K562 (cell line): Measurements from ENCODE around the gene RREB1. TPM values are rescaled to one million over a fixed set of nuclear protein-coding genes. Genes with fewer than 3 reads are reported as not detected.

ENCODE experiments used
- CREB3L1 ChIP-seq: fragments of 450-650 bp; IDR thresholded peaks from 2 replicates; pipeline ENCODE4 v1.6.1; 2014; ENCODE audit warnings: low read depth, mild to moderate bottlenecking, moderate library complexity, borderline replicate concordance
- DEAF1 ChIP-seq: fragments of 450-650 bp; formaldehyde crosslinking; IDR thresholded peaks from 2 replicates; pipeline ENCODE4 v1.4.0; 2020; ENCODE audit warnings: mild to moderate bottlenecking, moderate library complexity
- LEF1 ChIP-seq: fragments of 450-650 bp; IDR thresholded peaks from 2 replicates; pipeline ENCODE4 v1.6.1; 2016; ENCODE audit warnings: mild to moderate bottlenecking
- NR2C1 ChIP-seq, 2 experiments: fragments of 450-650 bp; IDR thresholded peaks; 2 replicates each; pipeline ENCODE4 v1.6.1; 2017; ENCODE audit warnings: mild to moderate bottlenecking in 2 of 2, antibody characterized with exemption in 1 of 2, inconsistent platforms in 1 of 2, missing compliant biosample characterization in 1 of 2, missing genetic modification characterization in 1 of 2
- PKNOX1 ChIP-seq: fragments of 450-650 bp; IDR thresholded peaks from 2 replicates; pipeline ENCODE4 v1.6.1; 2016
- RUNX1 ChIP-seq: sonication (generic); IDR thresholded peaks from 2 replicates; pipeline ENCODE4 v1.6.1; 2016; ENCODE audit warnings: antibody characterized with exemption, low read depth
- SLC30A9 ChIP-seq: fragments of 250-450 bp; sonication (Bioruptor Pico); IDR thresholded peaks from 2 replicates; pipeline ENCODE4 v1.8.0; 2022; ENCODE audit warnings: mild to moderate bottlenecking, moderate library complexity
- SMAD4 ChIP-seq: fragments of 250-450 bp; sonication (Bioruptor Pico); conservative IDR thresholded peaks from 2 replicates; pipeline ENCODE4 v1.8.0; 2021; ENCODE audit warnings: inconsistent platforms, mild to moderate bottlenecking, moderate library complexity
- ZBTB1 ChIP-seq: sonication (generic); formaldehyde crosslinking; IDR thresholded peaks from 2 replicates; pipeline ENCODE4 v1.8.1; 2023; ENCODE audit warnings: missing genetic modification reagents, low read depth, mild to moderate bottlenecking, borderline replicate concordance
- ZNF512 ChIP-seq: IDR thresholded peaks from 2 replicates; pipeline ENCODE4 v1.6.1; 2016; ENCODE audit warnings: missing genetic modification characterization, missing compliant biosample characterization
- polyA plus RNA-seq, 8 experiments: library from polyadenylated mRNA; depleted of rRNA in 4 of 8; stranded (reverse) in 5 of 8; unstranded in 3 of 8; fragments of >200 nt; fragmentation: Nextera tagmentation in 2 of 8; fragmentation: Illumina TruSeq in 1 of 8; extraction: Ambion mirVana in 2 of 8; extraction: Trizol in 1 of 8; gene quantifications; 2 replicates each; pipeline versions ENCODE4 v1.2.1 to v1.2.3, GENCODE V29; 2011 to 2014; ENCODE audit warnings: inconsistent platforms in 1 of 8, missing spikeins in 1 of 8
- total RNA-seq, 7 experiments: library from RNA; depleted of rRNA in 6 of 7; stranded (reverse); fragments of >200 nt in 6 of 7; fragmentation: Illumina TruSeq in 2 of 7; extraction: Trizol in 2 of 7; gene quantifications; 2 replicates each; pipeline versions ENCODE4 v1.2.1 to v1.2.3, GENCODE V29; 2011 to 2021; ENCODE audit warnings: low replicate concordance in 1 of 7

RREB1 gene
- total and polyA plus RNA-seq, 9 of the 15 experiments (the other 6 are each of a cell fraction or from before 2014, with no cell fraction given): 3.3 to 64.2 (median 19.3) TPM

GRCh38 chr6:7058250-7058923 is 49.4 kb upstream of the RREB1 start (continued):
- TF ChIP-seq DEAF1 (peak; percentile 46; the same call in 1 of the 2 replicates), NR2C1 (IDR thresholded peaks at IDR 0.05) (no peak), NR2C1 (tag; IDR thresholded peaks at IDR 0.05) (peak; percentile 56; the same call in 1 of the 2 replicates), PKNOX1 (peak; percentile 56), SMAD4 (peak; percentile 77), ZNF512 (no peak), RUNX1 (no peak), LEF1 (peak; percentile 84; the same call in 1 of the 2 replicates), CREB3L1 (no peak), SLC30A9 (no peak), ZBTB1 (CRISPR knock-in tag) (no peak)
- TF ChIP-seq, all 486 proteins: peak for 127
